ENCODE measurements around the gene ZBTB7C.

- TF ChIP-seq CTCF (conservative IDR thresholded peaks at IDR 0.05 in 1 of 2, IDR thresholded peaks at IDR 0.05 in 1 of 2; ENCODE audit: extremely low read depth in 1 of 2, insufficient read depth in 1 of 2, low read depth in 1 of 2, low read length in 2 of 2) (no peak), EZH2 (IDR thresholded peaks at IDR 0.05; ENCODE audit: borderline replicate concordance, low read length) (no peak)
These were observed 297.6 kb downstream of the ZBTB7C start for GRCh38 chr18:48111587-48111986.

Measured in mammary epithelial cell (primary cell).